Chondrocyte (in vitro differentiated cells): ENCODE data around the gene PKLR. TPM values are rescaled to one million over a fixed set of nuclear protein-coding genes. Genes with fewer than 3 reads are reported as not detected.

Source experiments
- DNase-seq: peaks from one replicate; pipeline ENCODE4 v3.0.0; 2021; ENCODE audit warnings: mixed read lengths, low spot score
- H3K27ac Mint-ChIP-seq: one replicate; pipeline ENCODE4 v1.8.0; 2021; ENCODE audit warnings: mild to moderate bottlenecking, moderate library complexity, mixed read lengths; ENCODE audit not compliant: unreplicated experiment
- H3K27me3 Mint-ChIP-seq: 2 replicates; pipeline ENCODE4 v1.8.0; 2021; ENCODE audit warnings: low read depth, mixed read lengths
- H3K36me3 Mint-ChIP-seq: 2 replicates; pipeline ENCODE4 v1.8.0; 2021; ENCODE audit warnings: low read depth, mixed read lengths
- H3K4me1 Mint-ChIP-seq: 2 replicates; pipeline ENCODE4 v1.8.0; 2021; ENCODE audit warnings: low read depth, mild to moderate bottlenecking, mixed read lengths
- H3K4me3 Mint-ChIP-seq: one replicate; pipeline ENCODE4 v1.8.0; 2021; ENCODE audit warnings: mild to moderate bottlenecking, moderate library complexity, mixed read lengths; ENCODE audit not compliant: unreplicated experiment
- H3K9me3 Mint-ChIP-seq: 2 replicates; pipeline ENCODE4 v1.8.0; 2021; ENCODE audit warnings: low read depth, mixed read lengths
- CTCF ChIP-seq: fragments of 200-600 bp; sonication (generic); IDR thresholded peaks from 2 replicates; pipeline ENCODE4 v1.5.0; 2021; ENCODE audit warnings: antibody characterized with exemption, mild to moderate bottlenecking, moderate library complexity
- total RNA-seq: library from RNA; stranded (reverse); gene quantifications from 3 replicates; pipeline ENCODE4 v1.2.1, GENCODE V29; 2021

The PKLR gene
- total RNA-seq, 1 donor from 2014 or later = not detected

- Mint-ChIP-seq H3K4me3 (no peak overlapping the region), H3K27ac (no peak overlapping the region), H3K36me3 (peaks cover 13% of the 10 kb centered on the region)
Measured at GRCh38 chr1:155313261-155313660, 12.0 kb upstream of the PKLR start.

GRCh38 chr1:155309423-155310021 is 8.3 kb upstream of the PKLR start:
- H3K27ac Mint-ChIP-seq = peak overlapping the region; percentile 96
- peak overlapping the region; percentile 87 for H3K4me3 Mint-ChIP-seq
- no peak for DNase-seq
- H3K36me3 Mint-ChIP-seq = peaks cover 11% of the 10 kb centered on the region
- TF ChIP-seq CTCF = peak; percentile 29
- peaks cover 59% of the 10 kb centered on the region for H3K4me1 Mint-ChIP-seq
- H3K9me3 Mint-ChIP-seq = no peaks in the 10 kb centered on the region
- no peaks in the 10 kb centered on the region for H3K27me3 Mint-ChIP-seq

More at GRCh38 chr1:155313261-155313660, 12.0 kb upstream of the PKLR start:
- no peak for DNase-seq
- Mint-ChIP-seq H3K9me3 (no peaks in the 10 kb centered on the region), H3K27me3 (no peaks in the 10 kb centered on the region), H3K4me1 (peaks cover 28% of the 10 kb centered on the region)
- no peak for TF ChIP-seq CTCF

- H3K36me3 Mint-ChIP-seq = peaks cover 11% of the 10 kb centered on the region
- DNase-seq = peak; percentile 99
- peak within 1 kb of the TSS; percentile 87 for H3K4me3 Mint-ChIP-seq
- H3K27ac Mint-ChIP-seq = peak within 1 kb of the TSS; percentile 96
- no peak for TF ChIP-seq CTCF
- H3K9me3 Mint-ChIP-seq = no peaks in the 10 kb centered on the region
- H3K4me1 Mint-ChIP-seq = peaks cover 63% of the 10 kb centered on the region
- no peaks in the 10 kb centered on the region for H3K27me3 Mint-ChIP-seq
Measured at GRCh38 chr1:155308493-155309422, 7.5 kb upstream of the PKLR start, which contains the start of gene FDPS. FDPS (plus strand) TSS chr1:155308866; CDS start chr1:155309790, 924 bp downstream.

GRCh38 chr1:155307247-155307740 is 6.1 kb upstream of the PKLR start:
- H3K36me3 Mint-ChIP-seq = peaks cover 4% of the 10 kb centered on the region
- no peaks in the 10 kb centered on the region for H3K27me3 Mint-ChIP-seq
- H3K4me3 Mint-ChIP-seq = no peak overlapping the region
- peak overlapping the region; percentile 13 for H3K27ac Mint-ChIP-seq
- peaks cover 59% of the 10 kb centered on the region for H3K4me1 Mint-ChIP-seq
- peak; percentile 67 for TF ChIP-seq CTCF
- no peaks in the 10 kb centered on the region for H3K9me3 Mint-ChIP-seq
- DNase-seq = no peak

- Mint-ChIP-seq H3K4me3 (no peak overlapping the region), H3K36me3 (peaks cover 1% of the 10 kb centered on the region), H3K27ac (peak overlapping the region; percentile 87), H3K4me1 (peaks cover 54% of the 10 kb centered on the region), H3K9me3 (no peaks in the 10 kb centered on the region), H3K27me3 (no peaks in the 10 kb centered on the region)
- no peak for TF ChIP-seq CTCF
- DNase-seq = no peak
Measured at GRCh38 chr1:155305881-155306391, 4.7 kb upstream of the PKLR start.
